Progenitor cell of endocrine pancreas (in vitro differentiated cells): ENCODE data around the gene FBXO42. TPM values are rescaled to one million over a fixed set of nuclear protein-coding genes. Genes with fewer than 3 reads are reported as not detected.
A peak's percentile ranks its signal among the peaks of the same experiment; 100 is the strongest.

Experiments
- DNase-seq: peaks from one replicate; pipeline ENCODE4 v3.0.0; 2021; ENCODE audit warnings: low spot score; ENCODE audit not compliant: unreplicated experiment
- H3K27ac Mint-ChIP-seq: 2 replicates; pipeline ENCODE4 v1.8.0; 2021; ENCODE audit warnings: mild to moderate bottlenecking, moderate library complexity, mixed read lengths
- H3K27me3 Mint-ChIP-seq: 2 replicates; pipeline ENCODE4 v1.8.0; 2021; ENCODE audit warnings: mixed read lengths
- H3K36me3 Mint-ChIP-seq: 2 replicates; pipeline ENCODE4 v1.8.0; 2022; ENCODE audit warnings: mixed read lengths; ENCODE audit not compliant: insufficient read depth
- H3K4me1 Mint-ChIP-seq: 2 replicates; pipeline ENCODE4 v1.8.0; 2021; ENCODE audit warnings: low read depth, mixed read lengths
- H3K4me3 Mint-ChIP-seq: 2 replicates; pipeline ENCODE4 v1.8.0; 2021; ENCODE audit warnings: low read depth, mild to moderate bottlenecking, moderate library complexity, mixed read lengths
- H3K9me3 Mint-ChIP-seq: 2 replicates; pipeline ENCODE4 v1.8.0; 2021; ENCODE audit warnings: low read depth, mixed read lengths
- CTCF ChIP-seq: fragments of 200-600 bp; sonication (generic); IDR thresholded peaks from one replicate; pipeline ENCODE4 v1.5.0; 2021; ENCODE audit warnings: antibody characterized with exemption, mild to moderate bottlenecking; ENCODE audit not compliant: unreplicated experiment
- total RNA-seq: library from RNA; stranded (reverse); gene quantifications from 2 replicates; pipeline ENCODE4 v1.2.1, GENCODE V29; 2021

The FBXO42 gene
- total RNA-seq, 1 donor from 2014 or later = 30.5 TPM

- no peaks in the 10 kb centered on the region for H3K9me3 Mint-ChIP-seq
- no peak for TF ChIP-seq CTCF
- H3K4me3 Mint-ChIP-seq = no peak overlapping the region
- H3K27me3 Mint-ChIP-seq = no peaks in the 10 kb centered on the region
- peaks cover 9% of the 10 kb centered on the region for H3K36me3 Mint-ChIP-seq
- H3K27ac Mint-ChIP-seq = no peak overlapping the region
- H3K4me1 Mint-ChIP-seq = peaks cover 8% of the 10 kb centered on the region
- DNase-seq = no peak
Measured at GRCh38 chr1:16394977-16395376, 42.7 kb upstream of the FBXO42 start.

GRCh38 chr1:16393570-16394521, 41.6 kb upstream of the FBXO42 start:
- Mint-ChIP-seq H3K9me3 (no peaks in the 10 kb centered on the region), H3K4me1 (peaks cover 8% of the 10 kb centered on the region), H3K27me3 (no peaks in the 10 kb centered on the region), H3K36me3 (peaks cover 7% of the 10 kb centered on the region), H3K27ac (no peak overlapping the region), H3K4me3 (no peak overlapping the region)
- DNase-seq = no peak
- no peak for TF ChIP-seq CTCF

GRCh38 chr1:16392740-16393569, 40.7 kb upstream of the FBXO42 start:
- Mint-ChIP-seq H3K36me3 (peaks cover 7% of the 10 kb centered on the region), H3K27me3 (no peaks in the 10 kb centered on the region), H3K4me1 (peaks cover 8% of the 10 kb centered on the region), H3K27ac (peak overlapping the region; percentile 73), H3K4me3 (no peak overlapping the region), H3K9me3 (no peaks in the 10 kb centered on the region)
- no peak for DNase-seq
- TF ChIP-seq CTCF = no peak

GRCh38 chr1:16391411-16391810, 39.1 kb upstream of the FBXO42 start:
- no peak for DNase-seq
- H3K36me3 Mint-ChIP-seq = peaks cover 4% of the 10 kb centered on the region
- no peaks in the 10 kb centered on the region for H3K9me3 Mint-ChIP-seq
- TF ChIP-seq CTCF = no peak
- peaks cover 8% of the 10 kb centered on the region for H3K4me1 Mint-ChIP-seq
- no peak overlapping the region for H3K27ac Mint-ChIP-seq
- H3K27me3 Mint-ChIP-seq = no peaks in the 10 kb centered on the region
- no peak overlapping the region for H3K4me3 Mint-ChIP-seq
